IMR-90 (cell line): ENCODE results near the gene PPP4C. TPM values are rescaled to one million over a fixed set of nuclear protein-coding genes. Genes with fewer than 3 reads are reported as not detected.

ENCODE experiments used
- ATAC-seq: fragments of 200-7000 bp; cut with Tn5 transposase; 2 replicates; pipeline ENCODE4 v1.9.1; 2020; ENCODE audit warnings: low read depth, mild to moderate bottlenecking, moderate library complexity
- BruUV-seq: library from RNA; stranded (reverse); fragments of 400-500 nt; replicated peaks from 2 replicates; lab custom pipeline; 2021; lab: Mats Ljungman, UMichigan
- CTCF ChIA-PET: fragments of 300-600 bp; formaldehyde crosslinking; extraction: SDS; loops from one replicate; lab custom pipeline; 2021; ENCODE audit warnings: antibody characterized with exemption; lab: Yijun Ruan, JAX
- POLR2A ChIA-PET: fragments of 300-600 bp; sonication (Branson Sonifier 250); formaldehyde crosslinking; loops from one replicate; lab custom pipeline; 2022; ENCODE audit warnings: antibody characterized with exemption; ENCODE audit not compliant: unreplicated experiment; lab: Charles Lee
- DNase-seq: peaks from one replicate; pipeline ENCODE4 v3.0.0; 2013
- H2AFZ ChIP-seq: replicated peaks from 2 replicates; pipeline ENCODE3; 2013; ENCODE audit warnings: low read length, mild to moderate bottlenecking; ENCODE audit not compliant: poor library complexity
- H2AK5ac ChIP-seq: 2 replicates; pipeline ENCODE4 v1.6.1; 2013; ENCODE audit warnings: low read depth, low read length, inconsistent platforms
- H2AK9ac ChIP-seq: replicated peaks from 2 replicates; pipeline ENCODE3; 2013; ENCODE audit warnings: mild to moderate bottlenecking, low read depth, low read length, moderate library complexity; ENCODE audit not compliant: poor library complexity
- H2BK120ac ChIP-seq: 2 replicates; pipeline ENCODE4 v1.6.1; 2013; ENCODE audit warnings: low read depth, low read length, inconsistent platforms
- H2BK15ac ChIP-seq: 3 replicates; pipeline ENCODE4 v1.6.1; 2013; ENCODE audit warnings: low read depth, low read length, inconsistent platforms
- H2BK20ac ChIP-seq: 2 replicates; pipeline ENCODE4 v1.6.1; 2013; ENCODE audit warnings: low read depth, mild to moderate bottlenecking, inconsistent platforms, low read length, moderate library complexity
- H2BK5ac ChIP-seq: 2 replicates; pipeline ENCODE4 v1.6.1; 2013; ENCODE audit warnings: mild to moderate bottlenecking, low read depth, low read length, inconsistent platforms; ENCODE audit not compliant: poor library complexity, severe bottlenecking
- H3K14ac ChIP-seq: replicated peaks from 2 replicates; pipeline ENCODE4 v1.6.1; 2013; ENCODE audit warnings: low read depth, low read length, inconsistent platforms
- H3K18ac ChIP-seq: 2 replicates; pipeline ENCODE4 v1.6.1; 2013; ENCODE audit warnings: low read depth, low read length, control low read depth
- H3K23ac ChIP-seq: 2 replicates; pipeline ENCODE4 v1.6.1; 2013; ENCODE audit warnings: low read depth, low read length, inconsistent platforms
- H3K27ac ChIP-seq: 2 replicates; pipeline ENCODE4 v1.5.1; 2013; ENCODE audit warnings: mild to moderate bottlenecking, control low read depth, low read length; ENCODE audit not compliant: insufficient read depth
- H3K27me3 ChIP-seq: 2 replicates; pipeline ENCODE4 v1.6.1; 2013; ENCODE audit warnings: low read length; ENCODE audit not compliant: control insufficient read depth, insufficient read depth
- H3K36me3 ChIP-seq: 2 replicates; pipeline ENCODE4 v1.6.1; 2013; ENCODE audit warnings: low read length, mixed read lengths; ENCODE audit not compliant: control insufficient read depth, insufficient read depth
- H3K4ac ChIP-seq: 2 replicates; pipeline ENCODE4 v1.6.1; 2013; ENCODE audit warnings: low read depth, low read length, inconsistent platforms
- H3K4me1 ChIP-seq: 2 replicates; pipeline ENCODE4 v1.6.1; 2013; ENCODE audit warnings: low read length, mixed read lengths; ENCODE audit not compliant: control insufficient read depth, insufficient read depth
- H3K4me2 ChIP-seq: 2 replicates; pipeline ENCODE4 v1.6.1; 2013; ENCODE audit warnings: low read depth, mild to moderate bottlenecking, control low read depth, low read length, moderate library complexity
- H3K4me3 ChIP-seq: 2 replicates; pipeline ENCODE4 v1.5.1; 2013; ENCODE audit warnings: low read depth, mild to moderate bottlenecking, control low read depth, low read length, moderate library complexity; ENCODE audit not compliant: insufficient read depth
- H3K56ac ChIP-seq: 2 replicates; pipeline ENCODE4 v1.6.1; 2013; ENCODE audit warnings: low read length, inconsistent platforms; ENCODE audit not compliant: insufficient read depth; ENCODE audit errors: extremely low read depth
- H3K79me1 ChIP-seq, 2 experiments: 2 replicates each; pipeline ENCODE4 v1.6.1; 2013; ENCODE audit warnings: low read length in 2 of 2, inconsistent platforms in 1 of 2, low read depth in 1 of 2
- H3K9ac ChIP-seq: 2 replicates; pipeline ENCODE4 v1.6.1; 2013; ENCODE audit warnings: low read depth, low read length, control low read depth
- H3K9me1 ChIP-seq: 2 replicates; pipeline ENCODE4 v1.6.1; 2013; ENCODE audit warnings: low read length, inconsistent platforms; ENCODE audit not compliant: insufficient read depth
- H3K9me3 ChIP-seq: 2 replicates; pipeline ENCODE4 v1.6.1; 2013; ENCODE audit warnings: low read length; ENCODE audit not compliant: control insufficient read depth, insufficient read depth
- H4K20me1 ChIP-seq: 2 replicates; pipeline ENCODE4 v1.6.1; 2013; ENCODE audit warnings: low read length, inconsistent platforms; ENCODE audit not compliant: insufficient read depth
- H4K5ac ChIP-seq: 2 replicates; pipeline ENCODE4 v1.6.1; 2013; ENCODE audit warnings: mild to moderate bottlenecking, low read depth, low read length, control low read depth
- H4K8ac ChIP-seq, 2 experiments: 2 replicates each; pipeline ENCODE4 v1.6.1; 2013; ENCODE audit warnings: low read depth in 2 of 2, low read length in 2 of 2, control low read depth in 1 of 2, inconsistent platforms in 1 of 2
- H4K91ac ChIP-seq: 2 replicates; pipeline ENCODE4 v1.6.1; 2013; ENCODE audit warnings: low read depth, low read length, inconsistent platforms; ENCODE audit not compliant: insufficient read depth
- BHLHE40 ChIP-seq: fragments of 150-350 bp; IDR thresholded peaks from 2 replicates; pipeline ENCODE4 v1.6.1; 2016; ENCODE audit warnings: mild to moderate bottlenecking, low read depth, low read length
- CEBPB ChIP-seq: IDR thresholded peaks from 2 replicates; pipeline ENCODE4 v1.6.1; 2012; ENCODE audit warnings: low read depth, low read length, improper control_type of control experiment
- CHD1 ChIP-seq: IDR thresholded peaks from 2 replicates; pipeline ENCODE4 v1.6.1; 2012; ENCODE audit warnings: low read depth, low read length, improper control_type of control experiment
- CTCF ChIP-seq: conservative IDR thresholded peaks from 2 replicates; pipeline ENCODE4 v1.5.1; 2012; ENCODE audit warnings: mild to moderate bottlenecking, low read depth, low read length, improper control_type of control experiment
- ELK1 ChIP-seq: fragments of 150-350 bp; IDR thresholded peaks from 2 replicates; pipeline ENCODE4 v1.6.1; 2016; ENCODE audit warnings: low read depth, mild to moderate bottlenecking, low read length, moderate library complexity, borderline replicate concordance
- FOS ChIP-seq: fragments of 150-350 bp; IDR thresholded peaks from 2 replicates; pipeline ENCODE4 v1.6.1; 2016; ENCODE audit warnings: low read depth, low read length
- MAFK ChIP-seq: IDR thresholded peaks from 2 replicates; pipeline ENCODE4 v1.6.1; 2012; ENCODE audit warnings: low read depth, low read length, improper control_type of control experiment
- MAZ ChIP-seq: IDR thresholded peaks from 2 replicates; pipeline ENCODE4 v1.6.1; 2012; ENCODE audit warnings: low read depth, mild to moderate bottlenecking, low read length, improper control_type of control experiment, moderate library complexity, borderline replicate concordance
- MXI1 ChIP-seq: IDR thresholded peaks from 2 replicates; pipeline ENCODE4 v1.6.1; 2012; ENCODE audit warnings: low read depth, mild to moderate bottlenecking, low read length, moderate library complexity, borderline replicate concordance
- NFE2L2 ChIP-seq: fragments of 150-350 bp; IDR thresholded peaks from 2 replicates; pipeline ENCODE4 v1.6.1; 2016; ENCODE audit warnings: low read depth, mild to moderate bottlenecking, low read length
- POLR2A ChIP-seq: IDR thresholded peaks from 2 replicates; pipeline ENCODE4 v1.6.1; 2012; ENCODE audit warnings: mild to moderate bottlenecking, low read depth, low read length
- RAD21 ChIP-seq: IDR thresholded peaks from 2 replicates; pipeline ENCODE4 v1.6.1; 2012; ENCODE audit warnings: low read length, improper control_type of control experiment
- RCOR1 ChIP-seq: IDR thresholded peaks from 2 replicates; pipeline ENCODE4 v1.6.1; 2012; ENCODE audit warnings: mild to moderate bottlenecking, low read length, improper control_type of control experiment; ENCODE audit not compliant: insufficient replicate concordance
- RFX5 ChIP-seq: IDR thresholded peaks from 2 replicates; pipeline ENCODE4 v1.8.0; 2012; ENCODE audit warnings: low read depth, mild to moderate bottlenecking, low read length, moderate library complexity
- SMC3 ChIP-seq: fragments of 150-350 bp; IDR thresholded peaks from 2 replicates; pipeline ENCODE4 v1.6.1; 2016; ENCODE audit warnings: low read depth, mild to moderate bottlenecking, antibody characterized with exemption, low read length, moderate library complexity
- USF2 ChIP-seq: fragments of 150-350 bp; IDR thresholded peaks from 2 replicates; pipeline ENCODE4 v1.6.1; 2017; ENCODE audit warnings: mild to moderate bottlenecking, antibody characterized with exemption, low read length, low read depth
- WGBS, 2 experiments: methylation state at CpG; one replicate each; pipeline versions ENCODE4 v1.1.5 to v1.1.7; 2013; ENCODE audit warnings: missing lambda C conversion rate in 2 of 2; ENCODE audit not compliant: insufficient read length in 1 of 2; ENCODE audit errors: extremely low coverage in 2 of 2; 5-methylcytosine and 5-hydroxymethylcytosine counted together
- dilution Hi-C: fragments of 300-500 bp; cut with HindIII; formaldehyde crosslinking; loops from one replicate; pipeline ENCODE4 v1.14.3; 2018; ENCODE audit warnings: low sequenced_read_pairs; ENCODE audit not compliant: unreplicated experiment
- in situ Hi-C: fragments of 300-500 bp; cut with MboI; formaldehyde crosslinking; loops from 3 replicates; pipeline ENCODE4 v1.14.3; 2019; ENCODE audit warnings: low sequenced_read_pairs, inconsistent platforms, mixed read lengths
- intact Hi-C: fragments of 100-400 bp; cut with micrococcal nuclease; formaldehyde crosslinking; loops from 2 replicates; pipeline ENCODE4 v1.10.0; 2022
- polyA plus RNA-seq, 3 experiments: library from polyadenylated mRNA; depleted of rRNA; stranded (reverse); fragments of >200 nt; gene quantifications; 2 replicates each; pipeline ENCODE4 v1.2.3, GENCODE V29; 2012; ENCODE audit warnings: low replicate concordance in 1 of 3
- total RNA-seq: library from RNA; depleted of rRNA; stranded (reverse); fragments of >200 nt; gene quantifications from 2 replicates; pipeline ENCODE4 v1.2.3, GENCODE V29; 2012

The PPP4C gene
- total and polyA plus RNA-seq, 2 of the 4 experiments (the other 2 are of a cell fraction), result 200 to 209 TPM

GRCh38 chr16:30031477-30031918 is 44.3 kb upstream of the PPP4C start:
- Histone ChIP-seq H2BK5ac (no peak overlapping the region), H3K23ac (no peak overlapping the region), H2BK15ac (no peak overlapping the region), H2AK9ac (no peak overlapping the region), H3K4me1 (no peaks in the 10 kb centered on the region), H3K27me3 (peaks cover 63% of the 10 kb centered on the region), H4K5ac (no peak overlapping the region), H3K79me1 (no peaks in the 10 kb centered on the region), H4K20me1 (peaks cover 9% of the 10 kb centered on the region; the same call in 1 of the 2 replicates), H2BK20ac (no peak overlapping the region), H4K91ac (no peak overlapping the region), H2AK5ac (no peak overlapping the region), H2BK120ac (no peak overlapping the region), H3K4me3 (no peak overlapping the region), H3K36me3 (no peaks in the 10 kb centered on the region), H2AFZ (peak overlapping the region; percentile 32), H3K9me1 (no peaks in the 10 kb centered on the region), H3K9me3 (no peaks in the 10 kb centered on the region), H3K4ac (no peak overlapping the region), H3K18ac (no peak overlapping the region), H3K4me2 (no peak overlapping the region), H4K8ac (no peak overlapping the region), H3K27ac (no peak overlapping the region), H3K9ac (no peak overlapping the region), H3K56ac (no peak overlapping the region), H3K14ac (no peak overlapping the region)
- no CpG with 5 or more reads among the region's 11 CpGs for WGBS, 2 experiments
- no TSS peak for BruUV-seq
- DNase-seq, result no peak
- ATAC-seq, result no peak
- in situ Hi-C loops (no loop called here), dilution Hi-C loops (no loop called here), intact Hi-C loops (no loop called here)
- ChIA-PET CTCF (interaction anchor here (1.3 to 1.4 kb wide), 2 partner anchors 10 to 17 kb away, joined by 4 to 6 read pairs; no protein-coding TSS in a partner anchor), POLR2A (no interaction called here)
- no peak for TF ChIP-seq RFX5
- TF ChIP-seq CHD1, result no peak
- TF ChIP-seq MXI1, result no peak
- TF ChIP-seq BHLHE40, result no peak
- TF ChIP-seq CEBPB, result no peak
- no peak for TF ChIP-seq FOS
- TF ChIP-seq CTCF, result no peak
- no peak for TF ChIP-seq USF2
- no peak for TF ChIP-seq MAZ
- TF ChIP-seq SMC3, result no peak
- TF ChIP-seq RAD21, result no peak
- TF ChIP-seq POLR2A, result no peak
- no peak for TF ChIP-seq NFE2L2
- no peak for TF ChIP-seq MAFK
- no peak for TF ChIP-seq RCOR1
- TF ChIP-seq ELK1, result no peak
